Nephron progenitor cell (in vitro differentiated cells): Measurements from ENCODE around the gene CLPSL1.

Source experiments
- DNase-seq: peaks from one replicate; pipeline ENCODE4 v3.0.0; 2021
- H3K27ac Mint-ChIP-seq: 2 replicates; pipeline ENCODE4 v1.8.0; 2021; ENCODE audit warnings: mild to moderate bottlenecking, moderate library complexity, mixed read lengths
- H3K27me3 Mint-ChIP-seq: 2 replicates; pipeline ENCODE4 v1.8.0; 2021; ENCODE audit warnings: mild to moderate bottlenecking, low read depth, mixed read lengths; ENCODE audit not compliant: poor library complexity
- H3K36me3 Mint-ChIP-seq: 2 replicates; pipeline ENCODE4 v1.8.0; 2021; ENCODE audit warnings: low read depth, mixed read lengths
- H3K4me1 Mint-ChIP-seq: 2 replicates; pipeline ENCODE4 v1.8.0; 2021; ENCODE audit warnings: mixed read lengths
- H3K4me3 Mint-ChIP-seq: 2 replicates; pipeline ENCODE4 v1.8.0; 2021; ENCODE audit warnings: mild to moderate bottlenecking, moderate library complexity, mixed read lengths
- H3K9me3 Mint-ChIP-seq: 2 replicates; pipeline ENCODE4 v1.8.0; 2021; ENCODE audit warnings: mild to moderate bottlenecking, moderate library complexity, mixed read lengths
- CTCF ChIP-seq: fragments of 200-600 bp; sonication (generic); IDR thresholded peaks from 2 replicates; pipeline ENCODE4 v1.5.0; 2021; ENCODE audit warnings: antibody characterized with exemption

The CLPSL1 gene

GRCh38 chr6:35795453-35796071, 14.7 kb downstream of the CLPSL1 start:
- H3K27ac Mint-ChIP-seq = no peak overlapping the region
- no peak overlapping the region for H3K4me3 Mint-ChIP-seq
- H3K36me3 Mint-ChIP-seq = no peaks in the 10 kb centered on the region
- no peak for DNase-seq
- H3K27me3 Mint-ChIP-seq = peaks cover 8% of the 10 kb centered on the region
- H3K4me1 Mint-ChIP-seq = peaks cover 12% of the 10 kb centered on the region
- no peak for TF ChIP-seq CTCF
- no peaks in the 10 kb centered on the region for H3K9me3 Mint-ChIP-seq

- no peak overlapping the region for H3K27ac Mint-ChIP-seq
- peaks cover 13% of the 10 kb centered on the region for H3K27me3 Mint-ChIP-seq
- H3K4me3 Mint-ChIP-seq = no peak overlapping the region
- no peak for TF ChIP-seq CTCF
- no peak for DNase-seq
- H3K4me1 Mint-ChIP-seq = peaks cover 12% of the 10 kb centered on the region
- H3K9me3 Mint-ChIP-seq = no peaks in the 10 kb centered on the region
- H3K36me3 Mint-ChIP-seq = no peaks in the 10 kb centered on the region
Observed at GRCh38 chr6:35796236-35796635, 15.4 kb downstream of the CLPSL1 start.

- peak overlapping the region; percentile 17 for H3K27ac Mint-ChIP-seq
- peaks cover 12% of the 10 kb centered on the region for H3K4me1 Mint-ChIP-seq
- H3K4me3 Mint-ChIP-seq = no peak overlapping the region
- H3K9me3 Mint-ChIP-seq = no peaks in the 10 kb centered on the region
- peaks cover 13% of the 10 kb centered on the region for H3K27me3 Mint-ChIP-seq
- no peak for DNase-seq
- no peak for TF ChIP-seq CTCF
- no peaks in the 10 kb centered on the region for H3K36me3 Mint-ChIP-seq
Observed at GRCh38 chr6:35797837-35798526, 17.2 kb downstream of the CLPSL1 start.

DNA sequence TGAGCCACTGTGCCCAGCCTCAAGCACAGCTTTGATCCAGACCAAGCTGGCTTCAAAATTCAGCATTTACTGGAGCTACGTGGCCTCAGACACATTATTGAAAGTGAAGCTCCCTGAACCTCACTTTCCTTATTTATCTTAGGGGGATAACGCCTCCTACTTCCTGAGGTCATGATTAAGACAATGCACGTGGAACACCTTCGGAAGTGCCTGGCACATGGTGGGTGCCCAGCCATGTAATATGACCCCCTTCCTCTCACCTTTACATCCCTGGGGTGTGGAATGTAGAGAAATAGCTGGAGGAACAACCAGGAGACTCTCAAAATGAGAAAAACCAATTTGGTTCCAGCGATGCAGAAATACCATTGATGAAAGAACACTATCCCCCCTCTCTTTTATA, 17.9 kb downstream of the CLPSL1 start:
- Mint-ChIP-seq H3K36me3 (no peaks in the 10 kb centered on the region), H3K27me3 (peaks cover 13% of the 10 kb centered on the region), H3K4me1 (peaks cover 12% of the 10 kb centered on the region), H3K4me3 (no peak overlapping the region), H3K27ac (no peak overlapping the region), H3K9me3 (no peaks in the 10 kb centered on the region)
- DNase-seq = no peak
- no peak for TF ChIP-seq CTCF

DNA sequence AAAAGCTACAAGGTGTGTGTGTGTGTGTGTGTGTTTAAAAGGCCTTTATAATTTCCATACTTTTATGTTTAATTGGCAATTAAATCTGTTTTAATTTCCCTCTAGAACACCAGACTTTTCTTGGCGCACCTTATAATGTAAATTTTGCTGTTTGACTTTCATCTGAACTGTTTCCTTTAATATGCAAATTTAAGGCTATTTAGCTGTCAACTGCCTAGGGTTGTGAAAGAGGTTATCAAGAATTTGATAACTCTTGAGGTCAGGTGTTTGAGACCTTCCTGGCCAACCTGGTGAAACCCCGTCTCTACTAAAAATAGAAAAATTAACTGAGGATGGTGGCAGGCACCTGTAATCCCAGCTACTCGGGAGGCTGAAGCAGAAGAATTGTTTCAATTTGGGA, 20.3 kb downstream of the CLPSL1 start:
- peaks cover 14% of the 10 kb centered on the region for H3K27me3 Mint-ChIP-seq
- no peaks in the 10 kb centered on the region for H3K36me3 Mint-ChIP-seq
- H3K27ac Mint-ChIP-seq = no peak overlapping the region
- no peak for TF ChIP-seq CTCF
- H3K9me3 Mint-ChIP-seq = no peaks in the 10 kb centered on the region
- peaks cover 12% of the 10 kb centered on the region for H3K4me1 Mint-ChIP-seq
- DNase-seq = no peak
- H3K4me3 Mint-ChIP-seq = no peak overlapping the region
